Astrocyte of the spinal cord (primary cell): ENCODE data around the gene ADAM19.

Experiments
- DNase-seq: peaks from one replicate; pipeline ENCODE4 v3.0.0; 2011; ENCODE audit warnings: low read depth, low spot score
- H3K4me3 ChIP-seq: 2 replicates; pipeline ENCODE4 v1.5.1; 2011; ENCODE audit warnings: low read depth, mild to moderate bottlenecking, low read length, moderate library complexity
- CTCF ChIP-seq: IDR thresholded peaks from 2 replicates; pipeline ENCODE4 v1.5.1; 2012; ENCODE audit warnings: low read depth, mild to moderate bottlenecking, low read length, inconsistent platforms
- in situ Hi-C: cut with HindIII; loops from 2 replicates; pipeline ENCODE4 v1.10.0; 2017; ENCODE audit warnings: low sequenced_read_pairs

Gene ADAM19

GRCh38 chr5:157506066-157506590 is 69.4 kb downstream of the ADAM19 start:
- no peak overlapping the region for H3K4me3 ChIP-seq
- no peak for TF ChIP-seq CTCF
- in situ Hi-C loops = no loop called here
- peak; percentile 29 for DNase-seq

- no peak overlapping the region for H3K4me3 ChIP-seq
- no peak for TF ChIP-seq CTCF
- in situ Hi-C loops = no loop called here
- DNase-seq = no peak
Observed at GRCh38 chr5:157505496-157505895, 70.1 kb downstream of the ADAM19 start.

GRCh38 chr5:157504053-157504452 is 71.5 kb downstream of the ADAM19 start:
- in situ Hi-C loops = no loop called here
- no peak for TF ChIP-seq CTCF
- no peak overlapping the region for H3K4me3 ChIP-seq
- no peak for DNase-seq

- no peak overlapping the region for H3K4me3 ChIP-seq
- DNase-seq = no peak
- in situ Hi-C loops = no loop called here
- TF ChIP-seq CTCF = no peak
Observed at GRCh38 chr5:157502143-157502647, 73.4 kb downstream of the ADAM19 start.

GRCh38 chr5:157497875-157498611 is 77.5 kb downstream of the ADAM19 start:
- in situ Hi-C loops = no loop called here
- DNase-seq = no peak
- TF ChIP-seq CTCF = no peak
- no peak overlapping the region for H3K4me3 ChIP-seq

GRCh38 chr5:157496864-157497263 is 78.7 kb downstream of the ADAM19 start:
- in situ Hi-C loops = no loop called here
- no peak for DNase-seq
- no peak for TF ChIP-seq CTCF
- H3K4me3 ChIP-seq = no peak overlapping the region
